Esophagus (tissue), 2 donors: ENCODE data around the gene GRIK3. TPM values are rescaled to one million over a fixed set of nuclear protein-coding genes. Genes with fewer than 3 reads are reported as not detected.

Source experiments
- H3K27ac ChIP-seq, 2 donors: one replicate each; pipeline ENCODE4 v1.5.1; 2013; ENCODE audit warnings: low read depth in 2 of 2, mild to moderate bottlenecking in 2 of 2, inconsistent platforms in 1 of 2, low read length in 1 of 2, moderate library complexity in 1 of 2
- H3K27me3 ChIP-seq, 2 donors: one replicate each; pipeline ENCODE4 v1.6.1; 2013; ENCODE audit warnings: low read length in 2 of 2, control low read depth in 1 of 2, mild to moderate bottlenecking in 1 of 2; ENCODE audit not compliant: insufficient read depth in 2 of 2, control insufficient read depth in 1 of 2
- H3K36me3 ChIP-seq, 2 donors: one replicate each; pipeline ENCODE4 v1.6.1; 2013; ENCODE audit warnings: low read length in 1 of 2; ENCODE audit not compliant: control insufficient read depth in 2 of 2, insufficient read depth in 2 of 2
- H3K4me1 ChIP-seq, 2 donors: one replicate each; pipeline ENCODE4 v1.6.1; 2013; ENCODE audit warnings: low read length in 1 of 2; ENCODE audit not compliant: control insufficient read depth in 2 of 2, insufficient read depth in 2 of 2
- H3K4me3 ChIP-seq, 2 donors: one replicate each; pipeline ENCODE4 v1.5.1; 2013; ENCODE audit warnings: low read length in 2 of 2, mild to moderate bottlenecking in 2 of 2, low read depth in 1 of 2, moderate library complexity in 1 of 2
- H3K9me3 ChIP-seq, 2 donors: one replicate each; pipeline ENCODE4 v1.6.1; 2013; ENCODE audit warnings: mild to moderate bottlenecking in 2 of 2, low read depth in 1 of 2, low read length in 1 of 2, moderate library complexity in 1 of 2; ENCODE audit not compliant: control insufficient read depth in 2 of 2, insufficient read depth in 1 of 2
- WGBS, 2 donors: extraction: QIAGEN DNeasy Blood & Tissue Kit; methylation state at CpG; one replicate each; pipeline ENCODE4 v1.1.7; 2013; 5-methylcytosine and 5-hydroxymethylcytosine counted together
- polyA plus RNA-seq, 2 donors: library from polyadenylated mRNA; stranded (reverse); fragments of 200-250 nt; gene quantifications; one replicate each; pipeline ENCODE4 v1.2.3, GENCODE V29; 2013
- donor health status: healthy with polysubstance abuse.
- donor health status: Bipolar disorder and iron deficiency.

The GRIK3 gene
- polyA plus RNA-seq, 2 donors = 0.13 to 0.16 TPM

- peaks cover 0 to 4% of the 10 kb centered on the region in 2 donors for H3K4me1 ChIP-seq
- H3K27me3 ChIP-seq = no peaks in the 10 kb centered on the region
- 82 to 83% methylated on average over 28 to 29 of the region's 29 CpGs for WGBS, 2 donors
- no peak overlapping the region for H3K27ac ChIP-seq
- H3K9me3 ChIP-seq = no peaks in the 10 kb centered on the region
- no peak overlapping the region for H3K4me3 ChIP-seq
- H3K36me3 ChIP-seq = no peaks in the 10 kb centered on the region
Observed at GRCh38 chr1:36805979-36806640, 228.2 kb downstream of the GRIK3 start.

GRCh38 chr1:36804669-36805314 is 229.5 kb downstream of the GRIK3 start:
- H3K4me3 ChIP-seq = no peak overlapping the region
- no peak overlapping the region for H3K27ac ChIP-seq
- no peaks in the 10 kb centered on the region for H3K9me3 ChIP-seq
- no peaks in the 10 kb centered on the region for H3K36me3 ChIP-seq
- peaks cover 0 to 4% of the 10 kb centered on the region in 2 donors for H3K4me1 ChIP-seq
- 84 to 89% methylated on average over 17 of the region's 17 CpGs for WGBS, 2 donors
- no peaks in the 10 kb centered on the region for H3K27me3 ChIP-seq

- H3K4me1 ChIP-seq = peaks cover 0 to 4% of the 10 kb centered on the region in 2 donors
- H3K27me3 ChIP-seq = no peaks in the 10 kb centered on the region
- no peak overlapping the region for H3K4me3 ChIP-seq
- H3K9me3 ChIP-seq = no peaks in the 10 kb centered on the region
- WGBS, 2 donors = 52 to 63% methylated on average over 9 of the region's 9 CpGs
- no peak overlapping the region for H3K27ac ChIP-seq
- no peaks in the 10 kb centered on the region for H3K36me3 ChIP-seq
Observed at GRCh38 chr1:36803868-36804570, 230.3 kb downstream of the GRIK3 start.

- H3K27me3 ChIP-seq = no peaks in the 10 kb centered on the region
- 57 to 77% methylated on average over 8 of the region's 8 CpGs for WGBS, 2 donors
- H3K27ac ChIP-seq = no peak overlapping the region
- no peak overlapping the region for H3K4me3 ChIP-seq
- no peaks in the 10 kb centered on the region for H3K36me3 ChIP-seq
- H3K9me3 ChIP-seq = no peaks in the 10 kb centered on the region
- peaks cover 0 to 4% of the 10 kb centered on the region in 2 donors for H3K4me1 ChIP-seq
Observed at GRCh38 chr1:36802018-36802417, 232.3 kb downstream of the GRIK3 start.

GRCh38 chr1:36797761-36798160 is 236.6 kb downstream of the GRIK3 start:
- Histone ChIP-seq H3K27ac (no peak overlapping the region), H3K27me3 (no peaks in the 10 kb centered on the region), H3K4me3 (no peak overlapping the region), H3K9me3 (no peaks in the 10 kb centered on the region), H3K36me3 (no peaks in the 10 kb centered on the region), H3K4me1 (peaks cover 0 to 4% of the 10 kb centered on the region in 2 donors)
- WGBS, 2 donors = 60 to 66% methylated on average over 6 to 7 of the region's 7 CpGs

GRCh38 chr1:36796733-36797132 is 237.6 kb downstream of the GRIK3 start:
- 51 to 72% methylated on average over 5 of the region's 5 CpGs for WGBS, 2 donors
- Histone ChIP-seq H3K27me3 (no peaks in the 10 kb centered on the region), H3K9me3 (no peaks in the 10 kb centered on the region), H3K4me1 (peaks cover 0 to 4% of the 10 kb centered on the region in 2 donors), H3K4me3 (no peak overlapping the region), H3K27ac (no peak overlapping the region), H3K36me3 (no peaks in the 10 kb centered on the region)

- H3K27ac ChIP-seq = no peak overlapping the region
- WGBS, 2 donors = 66 to 73% methylated on average over 5 of the region's 5 CpGs
- no peaks in the 10 kb centered on the region for H3K9me3 ChIP-seq
- H3K4me1 ChIP-seq = no peaks in the 10 kb centered on the region
- no peak overlapping the region for H3K4me3 ChIP-seq
- no peaks in the 10 kb centered on the region for H3K36me3 ChIP-seq
- H3K27me3 ChIP-seq = no peaks in the 10 kb centered on the region
Observed at GRCh38 chr1:36796106-36796590, 238.2 kb downstream of the GRIK3 start.

- no peaks in the 10 kb centered on the region for H3K27me3 ChIP-seq
- whole genome bisulfite sequencing, 2 donors = 82 to 87% methylated on average over 3 of the region's 3 CpGs
Observed at GRCh38 chr1:36794460-36794859, 239.9 kb downstream of the GRIK3 start.

GRCh38 chr1:36793452-36793851 is 240.9 kb downstream of the GRIK3 start:
- H3K27ac ChIP-seq = no peak overlapping the region
- H3K27me3 ChIP-seq = peaks cover 0 to 3% of the 10 kb centered on the region in 2 donors
- no peaks in the 10 kb centered on the region for H3K4me1 ChIP-seq
- no peaks in the 10 kb centered on the region for H3K36me3 ChIP-seq
- no peak overlapping the region for H3K4me3 ChIP-seq
- peaks cover 2 to 5% of the 10 kb centered on the region in 2 donors for H3K9me3 ChIP-seq

More at GRCh38 chr1:36794460-36794859, 239.9 kb downstream of the GRIK3 start:
- Histone ChIP-seq H3K36me3 (no peaks in the 10 kb centered on the region), H3K4me1 (no peaks in the 10 kb centered on the region), H3K4me3 (no peak overlapping the region), H3K9me3 (peaks cover 0 to under 1% of the 10 kb centered on the region in 2 donors), H3K27ac (no peak overlapping the region)
